HG02759 (cell line): ENCODE measurements around the gene YBX3.
"Not testable (repeated sequence)": the region's sequence is repeated elsewhere in the genome, so short reads cannot be mapped to it uniquely, and the experiment has no call there.

Experiments used
- ATAC-seq: cut with Tn5 transposase; IDR thresholded peaks from one replicate; pipeline ENCODE4 v1.9.1; 2021; ENCODE audit warnings: mild to moderate bottlenecking, moderate library complexity; ENCODE audit not compliant: unreplicated experiment

YBX3 gene

GRCh38 chr12:10722905-10723746 is at the start of gene YBX3:
Gene YBX3, minus strand, starts transcription at chr12:10723323. Its CDS starts 212 bp downstream, at chr12:10723111.
- peak; percentile 59 for ATAC-seq

GRCh38 chr12:10771132-10771733 is 48.1 kb upstream of the YBX3 start:
- no peak for ATAC-seq

- ATAC-seq = no peak
These were observed 36.5 kb upstream of the YBX3 start for GRCh38 chr12:10759657-10760056.

GRCh38 chr12:10756194-10756593 is 33.1 kb upstream of the YBX3 start:
- no peak for ATAC-seq

DNA sequence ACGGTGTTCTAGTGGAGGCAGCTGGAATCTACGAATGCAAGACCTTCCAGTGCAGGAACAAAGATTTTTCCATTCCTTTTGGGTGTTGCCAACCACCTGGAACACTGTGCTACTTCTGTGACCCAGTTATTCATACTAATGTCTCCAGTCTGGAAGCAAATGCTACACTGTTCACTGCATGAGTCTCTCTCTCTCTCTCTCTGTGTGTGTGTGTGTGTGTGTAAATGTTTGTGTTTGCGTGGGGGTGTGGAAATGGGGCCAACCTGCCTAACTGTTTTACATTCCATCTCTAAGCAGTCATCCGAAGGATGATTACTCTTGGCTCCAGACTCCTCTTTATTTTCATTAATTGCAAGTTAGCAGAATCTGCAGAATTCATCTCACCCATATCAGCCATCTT is 29.9 kb upstream of the YBX3 start:
- no peak for ATAC-seq

- ATAC-seq = no peak
These were observed 27.2 kb upstream of the YBX3 start for GRCh38 chr12:10750385-10750727.

DNA sequence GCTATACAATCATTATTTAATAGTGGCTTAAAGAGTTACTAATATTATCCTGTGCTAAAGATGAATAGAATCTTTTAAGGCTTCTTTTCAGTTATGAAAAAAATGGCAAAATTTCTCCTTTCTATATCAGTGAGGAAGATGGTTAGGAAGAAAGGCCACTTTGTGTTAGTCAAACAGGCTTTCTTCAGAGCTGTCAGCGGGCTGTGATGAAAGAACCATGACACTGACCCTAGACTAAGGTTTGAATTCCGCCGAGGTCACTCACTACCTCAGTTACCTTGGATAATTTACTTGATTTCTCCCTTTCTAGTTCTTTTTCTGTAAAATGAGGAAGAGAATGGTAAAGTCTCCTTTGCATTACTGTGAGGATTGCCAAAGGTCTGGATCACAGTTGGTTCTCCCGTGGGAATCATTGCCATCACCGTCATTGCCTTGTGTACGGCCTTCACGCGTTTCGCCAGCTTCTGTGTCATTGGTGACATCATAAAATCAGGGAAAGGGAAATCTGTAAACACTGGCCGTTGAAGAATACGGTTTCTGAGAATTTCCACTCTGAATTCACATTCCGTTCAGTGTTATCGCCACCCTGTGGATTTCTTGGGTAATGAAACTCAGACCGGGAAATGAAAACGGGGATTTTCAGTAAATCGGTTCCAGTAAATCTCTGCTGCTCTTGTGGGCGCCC is 26.7 kb upstream of the YBX3 start:
- ATAC-seq = peak; percentile 91

DNA sequence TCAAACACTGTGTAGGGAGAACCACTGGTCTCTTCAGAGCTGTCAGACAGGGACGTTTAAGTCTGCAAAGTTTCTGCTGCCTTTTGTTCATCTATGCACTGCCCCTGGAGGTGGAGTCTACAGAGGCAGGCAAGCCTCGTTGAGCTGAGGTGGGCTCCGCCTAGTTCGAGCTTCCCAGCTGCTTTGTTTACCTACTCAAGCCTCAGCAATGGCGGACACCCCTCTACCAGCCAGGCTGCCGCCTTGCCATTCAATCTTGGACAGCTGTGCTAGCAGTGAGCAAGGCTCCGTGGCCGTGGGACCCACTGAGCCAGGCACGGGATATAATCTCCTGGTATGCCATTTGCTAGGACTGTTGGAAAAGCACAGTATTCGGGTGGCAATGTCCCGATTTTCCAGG is 24.6 kb upstream of the YBX3 start:
- ATAC-seq = no peak

DNA sequence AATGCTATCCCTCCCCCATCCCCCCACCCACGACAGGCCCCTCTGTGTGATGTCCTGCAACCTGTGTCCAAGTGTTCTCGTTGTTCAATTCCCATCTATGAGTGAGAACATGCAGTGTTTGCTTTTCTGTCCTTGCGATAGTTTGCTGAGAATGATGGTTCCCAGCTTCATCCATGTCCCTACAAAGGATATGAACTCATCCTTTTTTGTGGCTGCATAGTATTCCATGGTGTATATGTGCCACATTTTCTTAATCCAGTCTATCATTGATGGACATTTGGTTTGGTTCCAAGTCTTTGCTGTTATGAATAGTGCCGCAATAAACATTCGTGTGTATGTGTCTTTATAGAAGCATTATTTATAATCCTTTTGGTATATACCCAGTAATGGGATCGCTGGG is 20.3 kb upstream of the YBX3 start:
- ATAC-seq = not testable (repeated sequence)

DNA sequence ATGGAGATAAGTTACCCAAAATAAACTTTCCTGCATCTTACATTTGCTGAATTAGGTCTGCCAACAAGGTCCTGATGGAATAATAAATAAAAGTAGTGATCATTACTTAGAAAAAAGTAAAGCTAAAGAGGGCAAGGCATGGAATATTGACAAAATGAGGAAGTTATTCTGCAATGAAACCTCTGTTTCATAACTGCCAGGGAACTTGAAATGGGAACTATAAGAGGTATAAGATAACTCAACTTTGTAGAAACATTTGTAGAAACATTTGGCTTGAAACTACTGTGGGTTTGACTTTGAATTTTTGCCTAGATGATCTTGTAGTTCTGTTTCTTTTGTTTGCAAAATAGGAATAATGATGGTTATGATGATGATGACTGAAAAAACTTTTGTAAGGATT is 18.7 kb upstream of the YBX3 start:
- ATAC-seq = no peak

- peak; percentile 47 for ATAC-seq
These were observed 17.1 kb upstream of the YBX3 start for GRCh38 chr12:10740182-10740581.

DNA sequence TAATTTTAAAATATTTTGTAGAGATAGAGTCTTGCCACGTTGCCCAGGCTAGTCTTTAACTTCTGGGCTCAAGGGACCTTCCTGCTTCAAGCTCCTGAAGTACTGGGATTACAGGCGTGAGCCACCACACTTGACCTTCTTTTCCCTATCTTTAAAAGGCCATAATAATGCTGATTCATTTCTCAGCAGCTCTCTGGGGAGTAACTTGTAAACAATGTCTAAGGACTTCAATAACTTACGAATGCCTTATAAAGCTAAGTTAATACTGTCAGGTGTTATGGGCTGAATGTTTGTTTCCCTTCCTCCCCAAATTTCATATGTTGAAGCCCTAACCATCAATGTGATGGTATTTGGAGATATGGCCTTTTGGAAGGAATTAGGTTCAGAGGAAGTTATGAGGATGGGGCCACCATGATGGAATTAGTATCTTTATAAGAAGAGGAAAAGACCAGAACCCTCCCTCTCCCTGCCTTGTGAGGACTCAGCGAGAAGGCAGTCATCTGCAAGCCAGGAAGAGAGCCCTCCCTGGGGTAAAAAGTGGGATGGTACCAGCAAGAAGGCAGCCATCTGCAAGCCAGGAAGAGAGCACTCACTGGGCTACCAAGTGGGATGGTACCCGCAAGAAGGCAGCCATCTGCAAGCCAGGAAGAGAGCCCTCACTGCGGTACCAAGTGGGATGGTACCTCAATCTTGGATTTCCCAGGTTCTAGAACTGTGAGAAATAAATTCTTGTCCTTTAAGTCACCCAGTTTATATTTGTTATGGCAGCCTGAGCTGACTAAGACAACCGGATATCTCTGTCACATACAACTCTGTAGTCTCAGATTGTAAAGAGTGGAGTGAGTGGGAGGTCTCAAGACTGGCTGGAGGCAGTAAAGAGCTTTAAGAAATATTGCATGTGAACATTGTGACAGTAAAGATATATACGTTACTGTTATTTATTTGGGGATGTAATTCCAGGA is 16.3 kb upstream of the YBX3 start:
- ATAC-seq = no peak

GRCh38 chr12:10737249-10737648 is 14.1 kb upstream of the YBX3 start:
- ATAC-seq = no peak

DNA sequence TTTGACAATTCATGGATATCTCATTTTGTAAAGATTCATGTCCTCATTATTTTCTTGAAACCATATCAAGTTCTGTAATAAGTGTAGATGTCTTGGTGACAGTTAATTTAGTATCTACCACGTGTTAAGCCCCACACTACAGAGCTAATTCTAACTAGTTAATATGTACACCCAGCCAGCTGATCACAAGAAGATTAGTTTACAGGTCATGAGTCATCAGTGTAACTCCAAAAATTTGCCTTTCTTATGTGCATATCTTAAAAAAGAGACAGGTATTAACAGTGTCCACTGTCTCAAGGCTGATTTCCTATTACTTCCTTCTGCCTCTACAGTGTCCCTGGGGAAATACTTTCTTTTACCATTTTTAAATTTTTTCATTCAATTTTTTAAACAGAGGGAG is 13.3 kb upstream of the YBX3 start:
- ATAC-seq = no peak

- ATAC-seq = no peak
These were observed 12.3 kb upstream of the YBX3 start for GRCh38 chr12:10735428-10735827.

DNA sequence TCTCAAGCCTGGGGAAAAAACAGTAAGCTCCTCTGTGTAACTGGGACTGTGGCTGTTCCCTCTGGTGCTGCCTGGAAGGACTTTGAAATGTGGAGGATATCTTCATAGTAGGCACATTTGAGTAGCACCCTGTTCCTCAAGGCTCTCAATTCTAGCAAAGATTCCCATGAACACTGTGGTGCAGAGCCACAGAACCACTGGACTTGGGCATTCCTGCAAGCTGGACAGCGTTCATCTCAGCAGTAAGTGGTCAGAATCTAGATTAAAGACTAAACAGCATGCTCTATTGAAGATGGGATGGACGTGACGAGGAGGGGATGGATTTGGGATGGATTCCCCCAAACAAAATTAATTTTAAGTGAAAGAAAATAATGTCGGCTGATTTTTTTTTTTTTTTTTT is 9.4 kb upstream of the YBX3 start:
- no peak for ATAC-seq

DNA sequence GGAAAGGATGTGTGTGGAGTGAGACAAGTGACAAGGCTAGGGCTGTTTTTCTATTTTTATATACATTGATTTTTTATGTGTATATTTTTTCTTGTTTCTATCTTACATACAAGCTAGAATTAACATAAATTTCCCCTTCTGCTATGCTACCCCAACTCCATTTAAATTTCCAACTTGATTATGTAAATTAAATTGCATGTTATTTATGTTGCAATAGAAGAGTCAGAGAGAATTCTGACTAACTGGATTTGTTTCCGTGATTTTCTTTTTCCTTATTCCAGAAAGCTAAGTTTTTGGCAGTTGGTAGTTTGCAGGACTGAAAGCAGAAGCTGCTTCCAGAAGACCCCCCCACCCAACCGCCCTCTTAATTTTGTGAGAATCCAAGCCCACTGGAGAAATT is 8.9 kb upstream of the YBX3 start:
- ATAC-seq = no peak

DNA sequence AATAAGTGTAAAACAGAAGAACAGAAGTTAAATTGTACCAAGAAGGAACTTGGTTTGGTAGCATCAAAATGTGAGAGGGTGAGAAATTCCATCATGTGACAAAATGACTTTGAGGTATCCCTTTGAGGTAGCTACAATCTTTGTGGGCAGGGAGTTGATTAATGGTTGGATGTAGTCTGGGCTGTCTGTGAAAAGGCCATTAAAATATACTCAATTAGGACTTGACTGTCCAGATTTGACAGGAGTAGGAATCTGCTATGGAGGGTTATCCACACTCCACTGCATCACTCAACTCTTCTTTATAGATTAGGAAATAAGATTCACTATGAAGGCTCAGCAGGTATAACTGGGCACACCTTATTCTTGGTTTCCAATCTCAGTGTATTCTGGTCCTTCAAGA is 7.4 kb upstream of the YBX3 start:
- ATAC-seq = no peak

DNA sequence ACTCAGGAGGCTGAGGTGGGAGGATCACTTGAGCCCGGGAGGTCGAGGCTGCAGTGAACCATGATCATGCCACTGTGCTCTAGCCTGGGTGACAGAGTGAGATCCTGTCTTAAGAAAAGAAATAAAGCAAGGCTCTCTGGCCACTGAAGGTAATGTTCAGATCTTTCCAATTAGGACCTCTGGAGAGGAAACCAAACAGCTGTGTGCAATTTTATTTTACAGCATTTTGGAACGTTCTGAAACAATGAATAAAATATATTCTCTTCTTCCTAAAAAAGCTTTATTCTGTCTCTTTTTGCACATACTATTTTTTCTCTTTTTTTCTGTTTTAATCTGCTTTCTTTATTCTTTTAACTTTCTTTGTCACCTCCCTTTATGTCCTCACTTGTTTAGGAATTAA is 5.0 kb upstream of the YBX3 start:
- ATAC-seq = no peak

DNA sequence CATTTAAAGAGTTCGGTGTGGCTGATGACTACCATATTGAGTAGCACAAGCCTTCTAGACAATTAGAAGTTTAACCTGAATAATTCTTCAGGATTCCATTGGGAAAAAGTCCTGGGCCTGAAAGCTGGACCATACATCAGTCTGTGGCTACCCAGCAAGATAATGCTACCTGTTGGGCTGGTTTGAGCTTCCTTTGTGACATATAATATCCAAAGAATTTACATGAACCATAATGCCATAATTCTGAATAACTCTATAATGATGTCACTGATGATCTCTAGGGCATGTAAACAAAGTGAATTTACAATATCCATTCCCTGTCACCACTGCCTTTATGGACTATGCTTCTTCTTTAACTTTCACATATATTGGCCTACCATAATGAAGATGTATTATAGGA is 3.8 kb upstream of the YBX3 start:
- no peak for ATAC-seq

DNA sequence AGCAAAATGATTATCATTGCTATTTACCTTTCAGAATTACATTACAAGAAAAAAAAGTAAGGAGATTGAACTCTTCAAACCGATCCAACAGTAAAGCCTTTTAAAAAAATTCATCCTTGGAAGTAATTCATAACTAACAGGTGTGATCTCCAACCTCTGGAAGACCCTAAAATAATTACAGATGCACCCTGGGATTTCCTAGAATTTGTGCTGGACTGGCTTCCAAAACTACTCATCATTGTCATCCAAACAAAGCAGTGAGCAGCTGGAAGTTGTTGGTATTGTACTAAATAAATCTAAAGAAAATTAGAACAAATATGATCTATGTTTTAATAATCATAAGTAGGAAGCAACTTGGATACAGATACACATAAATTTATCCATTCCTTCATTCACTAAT is 1.9 kb upstream of the YBX3 start:
- no peak for ATAC-seq
